Measurements from ENCODE around the gene ZNF219. TPM values are rescaled to one million over a fixed set of nuclear protein-coding genes. Genes with fewer than 3 reads are reported as not detected.

Gene ZNF219
- total RNA-seq: 10 to 100 TPM; 32.4 to 62.2 (median 32.8) TPM

DNA sequence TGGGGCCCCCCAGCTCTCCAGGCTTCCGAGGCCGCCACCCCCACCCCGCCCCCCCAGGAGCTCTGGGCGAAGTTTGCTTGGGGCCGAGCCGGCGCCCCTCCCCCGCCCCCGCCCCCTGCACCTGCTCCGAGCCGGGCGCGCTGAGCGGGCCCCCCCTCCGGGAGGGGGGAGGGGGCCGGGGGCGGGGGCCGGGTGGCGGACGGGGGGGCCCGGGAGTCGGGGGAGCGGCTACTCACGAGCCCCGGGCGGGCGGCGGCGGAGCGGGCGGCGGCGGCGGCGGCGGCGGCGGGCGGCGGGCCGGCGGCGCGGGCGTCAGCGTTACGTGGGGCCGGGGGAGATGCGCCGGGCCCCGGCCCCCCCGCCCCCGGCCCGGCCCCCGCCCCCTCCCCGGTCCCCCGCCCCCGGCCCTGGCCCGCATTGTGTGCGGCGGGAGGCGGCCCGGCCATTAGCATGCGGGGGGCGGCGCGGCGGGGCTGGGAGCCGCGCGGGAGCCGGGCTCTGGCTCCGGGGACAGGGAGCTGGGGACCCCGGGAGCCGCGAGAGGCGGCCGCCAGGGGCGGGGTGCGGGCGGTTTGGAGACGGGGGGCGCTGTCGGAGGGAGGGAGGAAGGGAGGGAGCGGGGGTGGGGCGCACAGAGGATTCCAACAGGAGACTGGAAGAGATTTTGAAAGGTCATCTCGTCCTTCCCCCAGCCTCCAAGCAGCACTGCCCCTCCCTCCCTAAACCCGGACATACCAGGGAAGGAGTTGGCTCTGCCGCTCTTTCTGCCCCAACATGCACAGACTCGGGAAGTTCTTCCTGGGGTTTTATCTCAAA lies at the start of gene ZNF219:
Gene ZNF219, minus strand, starts transcription at position 580 of the 816 bp plus-strand sequence. CDS start 5,064 bp downstream, outside the sequence.
- intact Hi-C loops (cut with DNase I; ENCODE audit: low total_unique reads): no loop called here
- TF ChIP-seq POLR2A (IDR thresholded peaks at IDR 0.05): no peak
- TF ChIP-seq, protein P1, sequence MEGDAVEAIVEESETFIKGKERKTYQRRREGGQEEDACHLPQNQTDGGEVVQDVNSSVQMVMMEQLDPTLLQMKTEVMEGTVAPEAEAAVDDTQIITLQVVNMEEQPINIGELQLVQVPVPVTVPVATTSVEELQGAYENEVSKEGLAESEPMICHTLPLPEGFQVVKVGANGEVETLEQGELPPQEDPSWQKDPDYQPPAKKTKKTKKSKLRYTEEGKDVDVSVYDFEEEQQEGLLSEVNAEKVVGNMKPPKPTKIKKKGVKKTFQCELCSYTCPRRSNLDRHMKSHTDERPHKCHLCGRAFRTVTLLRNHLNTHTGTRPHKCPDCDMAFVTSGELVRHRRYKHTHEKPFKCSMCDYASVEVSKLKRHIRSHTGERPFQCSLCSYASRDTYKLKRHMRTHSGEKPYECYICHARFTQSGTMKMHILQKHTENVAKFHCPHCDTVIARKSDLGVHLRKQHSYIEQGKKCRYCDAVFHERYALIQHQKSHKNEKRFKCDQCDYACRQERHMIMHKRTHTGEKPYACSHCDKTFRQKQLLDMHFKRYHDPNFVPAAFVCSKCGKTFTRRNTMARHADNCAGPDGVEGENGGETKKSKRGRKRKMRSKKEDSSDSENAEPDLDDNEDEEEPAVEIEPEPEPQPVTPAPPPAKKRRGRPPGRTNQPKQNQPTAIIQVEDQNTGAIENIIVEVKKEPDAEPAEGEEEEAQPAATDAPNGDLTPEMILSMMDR (IDR thresholded peaks at IDR 0.05): no peak
- peak in 1 of 3 donors; percentile 45 for TF ChIP-seq POLR2AphosphoS5 (IDR thresholded peaks at IDR 0.05)
- H3K36me3 ChIP-seq: no peaks in the 10 kb centered on the region
- H3K4me3 ChIP-seq: peak within 1 kb of the TSS; percentile 61 to 88 (median 68)
- DNase-seq (ENCODE audit: low spot score in 2 of 2): peak in 1 of 2 donors; percentile 75
- no peaks in the 10 kb centered on the region for H3K27me3 ChIP-seq
- H3K9me3 ChIP-seq: no peaks in the 10 kb centered on the region
- peak within 1 kb of the TSS; percentile 94 to 98 for H3K27ac ChIP-seq
- H3K4me1 ChIP-seq: peaks cover 0 to 8% of the 10 kb centered on the region in 2 donors

DNA sequence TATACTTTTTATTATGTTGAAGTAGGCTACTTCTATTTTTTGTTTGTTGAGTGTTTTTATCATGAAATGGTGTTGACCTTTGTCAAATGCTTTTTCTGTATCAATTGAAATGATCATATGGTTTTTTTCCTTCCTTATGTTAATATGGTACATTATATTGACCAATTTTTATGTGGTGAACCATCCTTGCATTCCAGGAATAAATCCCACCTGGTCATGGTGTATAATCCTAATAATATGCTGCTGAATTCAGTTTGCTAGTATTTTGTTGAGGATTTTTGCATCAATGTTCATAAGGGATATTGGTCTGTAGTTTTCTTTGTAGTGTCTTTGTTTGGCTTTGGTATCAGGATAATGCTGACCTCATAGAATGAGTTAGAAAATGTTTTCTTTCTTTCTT lies 47.0 kb upstream of the ZNF219 start:
- no peaks in the 10 kb centered on the region for H3K27me3 ChIP-seq
- no peaks in the 10 kb centered on the region for H3K4me1 ChIP-seq
- TF ChIP-seq POLR2AphosphoS5 (IDR thresholded peaks at IDR 0.05): no peak
- TF ChIP-seq POLR2A (IDR thresholded peaks at IDR 0.05): no peak
- TF ChIP-seq, protein P1 (IDR thresholded peaks at IDR 0.05): no peak
- H3K9me3 ChIP-seq: peaks cover 0 to 14% of the 10 kb centered on the region in 2 donors
- intact Hi-C loops (cut with DNase I; ENCODE audit: low total_unique reads): no loop called here
- no peak overlapping the region for H3K4me3 ChIP-seq
- H3K27ac ChIP-seq: no peak overlapping the region
- H3K36me3 ChIP-seq: no peaks in the 10 kb centered on the region
- no peak for DNase-seq (ENCODE audit: low spot score in 2 of 2)

DNA sequence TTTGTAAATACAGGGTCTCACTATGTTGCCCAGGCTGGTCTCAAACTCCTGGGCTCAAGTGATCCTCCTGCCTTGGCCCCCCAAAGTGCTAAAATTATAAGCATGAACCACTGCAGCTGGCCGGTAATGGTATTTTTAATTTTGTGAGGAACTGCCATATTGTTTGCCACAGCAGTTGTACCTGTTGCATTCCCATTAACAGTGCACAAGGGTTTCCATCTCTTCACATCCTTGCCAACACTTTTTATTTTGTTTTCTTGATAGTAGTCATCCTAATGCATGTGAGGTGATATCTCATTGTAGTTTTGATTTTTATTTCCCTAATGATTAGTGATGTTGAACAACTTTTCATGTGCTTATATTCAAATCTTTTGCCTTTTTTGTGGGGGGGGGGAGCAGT lies 43.9 kb upstream of the ZNF219 start:
- TF ChIP-seq POLR2AphosphoS5 (IDR thresholded peaks at IDR 0.05) (no peak), POLR2A (IDR thresholded peaks at IDR 0.05) (no peak)
- TF ChIP-seq, protein P1 (IDR thresholded peaks at IDR 0.05): no peak
- Histone ChIP-seq H3K27me3 (no peaks in the 10 kb centered on the region), H3K4me1 (no peaks in the 10 kb centered on the region), H3K4me3 (no peak overlapping the region), H3K9me3 (peaks cover 0 to 14% of the 10 kb centered on the region in 2 donors), H3K27ac (no peak overlapping the region), H3K36me3 (no peaks in the 10 kb centered on the region)
- DNase-seq (ENCODE audit: low spot score in 2 of 2): no peak
- intact Hi-C loops (cut with DNase I; ENCODE audit: low total_unique reads): no loop called here

DNA sequence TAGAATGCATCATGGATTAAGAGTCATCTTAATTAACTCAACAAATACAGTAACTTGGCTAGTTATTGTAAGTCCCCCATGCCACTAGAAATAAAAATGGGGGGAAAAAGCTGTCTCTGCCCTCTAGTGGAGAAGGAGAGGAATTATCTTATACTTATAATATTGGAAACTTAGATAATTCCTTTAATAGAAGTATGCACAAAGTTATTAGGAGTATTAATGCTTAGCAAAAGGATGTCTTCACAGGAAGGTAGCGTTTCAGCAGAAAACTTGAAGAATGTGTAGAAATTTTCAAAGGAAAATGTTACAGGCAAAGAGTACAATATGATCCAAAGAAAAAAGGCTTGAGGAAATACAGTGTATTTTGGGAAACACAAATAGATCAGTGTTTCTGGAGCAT lies 37.6 kb upstream of the ZNF219 start:
- no peak for TF ChIP-seq POLR2A (IDR thresholded peaks at IDR 0.05)
- TF ChIP-seq POLR2AphosphoS5 (IDR thresholded peaks at IDR 0.05): no peak
- TF ChIP-seq, protein P1 (IDR thresholded peaks at IDR 0.05): peak; percentile 34 to 46 (median 42)
- no peak overlapping the region for H3K27ac ChIP-seq
- no peaks in the 10 kb centered on the region for H3K27me3 ChIP-seq
- no peaks in the 10 kb centered on the region for H3K4me1 ChIP-seq
- H3K9me3 ChIP-seq: no peaks in the 10 kb centered on the region
- no peaks in the 10 kb centered on the region for H3K36me3 ChIP-seq
- intact Hi-C loops (cut with DNase I; ENCODE audit: low total_unique reads): no loop called here
- DNase-seq (ENCODE audit: low spot score in 2 of 2): no peak
- H3K4me3 ChIP-seq: no peak overlapping the region

DNA sequence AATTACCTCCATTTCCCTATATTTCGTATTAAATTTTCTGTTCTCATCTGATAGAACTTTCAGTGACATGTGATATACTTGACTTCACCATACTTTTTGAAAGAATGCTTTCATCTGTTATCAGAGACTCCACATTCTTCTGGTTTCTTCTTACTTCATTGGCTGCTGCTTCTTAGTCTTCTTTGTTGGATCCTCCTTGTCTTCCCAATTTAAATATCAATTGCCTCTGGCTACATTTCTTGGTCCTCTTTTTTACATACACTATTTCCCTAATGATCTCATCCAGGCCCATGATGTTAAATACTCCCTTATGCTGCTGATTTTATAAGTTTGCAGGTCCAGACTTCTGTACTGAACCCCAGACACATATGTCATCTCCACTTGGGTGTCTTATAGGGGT lies 35.4 kb upstream of the ZNF219 start:
- H3K36me3 ChIP-seq: no peaks in the 10 kb centered on the region
- intact Hi-C loops (cut with DNase I; ENCODE audit: low total_unique reads): no loop called here
- H3K27me3 ChIP-seq: no peaks in the 10 kb centered on the region
- no peaks in the 10 kb centered on the region for H3K9me3 ChIP-seq
- no peak for DNase-seq (ENCODE audit: low spot score in 2 of 2)
- H3K4me1 ChIP-seq: no peaks in the 10 kb centered on the region
- no peak for TF ChIP-seq POLR2AphosphoS5 (IDR thresholded peaks at IDR 0.05)
- no peak for TF ChIP-seq POLR2A (IDR thresholded peaks at IDR 0.05)
- TF ChIP-seq, protein P1 (IDR thresholded peaks at IDR 0.05): no peak
- H3K27ac ChIP-seq: no peak overlapping the region
- H3K4me3 ChIP-seq: no peak overlapping the region

Measured in breast epithelium (tissue), 4 donors.